ENCODE results near the gene OR2T8.

OR2T8 gene, protein sequence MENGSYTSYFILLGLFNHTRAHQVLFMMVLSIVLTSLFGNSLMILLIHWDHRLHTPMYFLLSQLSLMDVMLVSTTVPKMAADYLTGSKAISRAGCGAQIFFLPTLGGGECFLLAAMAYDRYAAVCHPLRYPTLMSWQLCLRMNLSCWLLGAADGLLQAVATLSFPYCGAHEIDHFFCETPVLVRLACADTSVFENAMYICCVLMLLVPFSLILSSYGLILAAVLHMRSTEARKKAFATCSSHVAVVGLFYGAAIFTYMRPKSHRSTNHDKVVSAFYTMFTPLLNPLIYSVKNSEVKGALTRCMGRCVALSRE

DNA sequence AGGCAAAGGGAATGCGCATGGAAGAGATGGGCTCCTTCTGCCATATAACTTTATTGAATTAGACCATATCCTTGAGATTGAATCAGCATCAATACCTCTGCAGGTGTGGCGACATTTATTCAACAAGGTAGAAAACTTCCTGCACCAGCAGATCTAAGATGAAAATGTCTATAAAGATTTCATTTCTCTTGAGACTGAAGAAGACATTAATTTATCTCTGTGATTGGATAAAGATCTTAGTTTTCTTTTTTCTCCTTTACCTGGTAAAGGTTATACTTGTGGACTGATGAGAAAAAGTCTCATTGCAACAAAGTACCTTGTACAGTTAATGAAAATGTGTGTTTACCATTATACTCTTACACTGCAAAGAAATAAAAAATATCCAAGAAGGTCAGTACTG, at the start of gene OR2T8:
TSS of gene OR2T8 (plus strand) at position 301 of the 400 bp plus-strand sequence. CDS start 766 bp downstream, outside the sequence.
- in situ Hi-C loops (cut with HindIII; ENCODE audit: low sequenced_read_pairs), result no loop called here
- H3K4me3 ChIP-seq (ENCODE audit: low read depth, low read length), result no peak within 1 kb of the TSS
- TF ChIP-seq, protein P1, sequence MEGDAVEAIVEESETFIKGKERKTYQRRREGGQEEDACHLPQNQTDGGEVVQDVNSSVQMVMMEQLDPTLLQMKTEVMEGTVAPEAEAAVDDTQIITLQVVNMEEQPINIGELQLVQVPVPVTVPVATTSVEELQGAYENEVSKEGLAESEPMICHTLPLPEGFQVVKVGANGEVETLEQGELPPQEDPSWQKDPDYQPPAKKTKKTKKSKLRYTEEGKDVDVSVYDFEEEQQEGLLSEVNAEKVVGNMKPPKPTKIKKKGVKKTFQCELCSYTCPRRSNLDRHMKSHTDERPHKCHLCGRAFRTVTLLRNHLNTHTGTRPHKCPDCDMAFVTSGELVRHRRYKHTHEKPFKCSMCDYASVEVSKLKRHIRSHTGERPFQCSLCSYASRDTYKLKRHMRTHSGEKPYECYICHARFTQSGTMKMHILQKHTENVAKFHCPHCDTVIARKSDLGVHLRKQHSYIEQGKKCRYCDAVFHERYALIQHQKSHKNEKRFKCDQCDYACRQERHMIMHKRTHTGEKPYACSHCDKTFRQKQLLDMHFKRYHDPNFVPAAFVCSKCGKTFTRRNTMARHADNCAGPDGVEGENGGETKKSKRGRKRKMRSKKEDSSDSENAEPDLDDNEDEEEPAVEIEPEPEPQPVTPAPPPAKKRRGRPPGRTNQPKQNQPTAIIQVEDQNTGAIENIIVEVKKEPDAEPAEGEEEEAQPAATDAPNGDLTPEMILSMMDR (IDR thresholded peaks at IDR 0.05; ENCODE audit: low read depth, low read length, missing control alignments), result no peak
- DNase-seq (ENCODE audit: low read depth), result no peak

DNA sequence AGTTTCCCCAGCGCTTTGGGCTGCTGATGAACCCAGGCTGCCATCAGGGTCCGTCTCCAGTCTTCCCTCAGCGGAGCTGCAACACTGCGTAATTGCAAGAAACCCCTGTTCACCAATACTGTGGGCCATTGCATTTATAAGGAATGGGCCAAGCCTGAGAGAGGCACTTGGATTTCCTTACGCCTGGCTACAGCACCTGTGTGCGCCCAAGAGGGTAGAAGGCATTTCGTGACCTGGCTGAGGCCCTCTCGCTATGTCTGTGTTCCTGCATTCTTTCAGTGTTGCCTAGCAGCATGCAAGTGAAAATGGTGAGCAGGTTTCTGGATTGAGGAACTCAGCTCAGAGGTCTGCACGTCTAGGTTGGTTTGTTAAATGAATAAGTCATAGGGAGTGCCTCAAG, 36.7 kb upstream of the OR2T8 start:
- H3K4me3 ChIP-seq (ENCODE audit: low read depth, low read length), result no peak overlapping the region
- no peak for DNase-seq (ENCODE audit: low read depth)
- TF ChIP-seq, protein P1 (IDR thresholded peaks at IDR 0.05; ENCODE audit: low read depth, low read length, missing control alignments), result no peak
- in situ Hi-C loops (cut with HindIII; ENCODE audit: low sequenced_read_pairs), result no loop called here

DNA sequence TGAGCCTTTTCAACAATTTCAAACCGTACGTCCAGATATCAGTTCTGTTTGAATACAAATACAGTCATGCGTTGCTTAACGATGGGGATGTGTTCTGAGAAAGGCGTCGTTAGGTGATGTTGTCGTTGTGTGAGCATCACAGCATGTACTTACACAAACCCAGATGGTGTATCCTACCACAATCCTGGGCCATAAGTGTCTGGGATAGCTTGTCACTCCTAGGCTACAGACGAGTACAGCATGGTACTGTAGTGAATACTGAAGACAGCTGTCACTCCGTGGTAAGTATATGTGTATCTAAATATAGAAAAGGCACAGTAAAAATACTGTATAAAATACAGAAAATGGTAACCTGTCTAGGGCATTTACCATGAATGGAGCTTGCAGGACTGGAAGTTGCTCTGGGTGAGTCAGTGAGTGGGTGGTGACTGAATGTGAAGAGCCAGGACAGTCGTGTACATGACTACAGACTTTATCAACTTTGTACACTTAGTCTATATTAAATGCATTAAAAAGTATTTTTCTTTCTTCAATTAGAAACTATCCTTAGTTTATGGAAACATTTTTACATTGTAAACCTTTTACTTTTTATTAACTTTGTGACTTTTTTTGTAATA, 35.1 kb upstream of the OR2T8 start:
- no peak for DNase-seq (ENCODE audit: low read depth)
- in situ Hi-C loops (cut with HindIII; ENCODE audit: low sequenced_read_pairs), result no loop called here
- TF ChIP-seq, protein P1 (IDR thresholded peaks at IDR 0.05; ENCODE audit: low read depth, low read length, missing control alignments), result no peak
- no peak overlapping the region for H3K4me3 ChIP-seq (ENCODE audit: low read depth, low read length)

DNA sequence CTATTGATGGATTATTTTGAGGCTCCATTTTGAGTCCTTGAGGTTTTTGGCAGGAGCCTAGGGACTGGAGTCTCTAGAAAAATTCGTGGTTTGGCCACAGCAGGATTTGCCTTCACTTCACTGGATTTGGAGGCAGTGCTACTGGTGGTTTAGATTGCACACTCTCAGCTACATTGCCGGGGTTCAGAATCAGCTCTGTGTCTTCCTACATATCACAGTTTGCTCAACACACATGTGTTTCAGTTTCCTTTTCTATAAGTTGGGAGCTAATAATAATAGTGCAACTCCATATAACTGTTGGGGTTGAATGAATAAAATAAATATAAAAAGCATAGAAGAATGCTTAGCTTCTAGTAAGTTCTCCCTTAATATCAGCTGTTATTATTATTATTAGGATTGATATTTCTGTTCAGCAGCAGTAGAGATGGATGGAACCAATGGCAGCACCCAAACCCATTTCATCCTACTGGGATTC, 24.9 kb upstream of the OR2T8 start, which contains the start of gene OR2W3:
TSS of gene OR2W3 (plus strand) at position 425 of the 475 bp plus-strand sequence. CDS start at position 425, 0 bp downstream.
- TF ChIP-seq, protein P1 (IDR thresholded peaks at IDR 0.05; ENCODE audit: low read depth, low read length, missing control alignments), result no peak
- in situ Hi-C loops (cut with HindIII; ENCODE audit: low sequenced_read_pairs), result no loop called here
- DNase-seq (ENCODE audit: low read depth), result no peak
- no peak within 1 kb of the TSS for H3K4me3 ChIP-seq (ENCODE audit: low read depth, low read length)

DNA sequence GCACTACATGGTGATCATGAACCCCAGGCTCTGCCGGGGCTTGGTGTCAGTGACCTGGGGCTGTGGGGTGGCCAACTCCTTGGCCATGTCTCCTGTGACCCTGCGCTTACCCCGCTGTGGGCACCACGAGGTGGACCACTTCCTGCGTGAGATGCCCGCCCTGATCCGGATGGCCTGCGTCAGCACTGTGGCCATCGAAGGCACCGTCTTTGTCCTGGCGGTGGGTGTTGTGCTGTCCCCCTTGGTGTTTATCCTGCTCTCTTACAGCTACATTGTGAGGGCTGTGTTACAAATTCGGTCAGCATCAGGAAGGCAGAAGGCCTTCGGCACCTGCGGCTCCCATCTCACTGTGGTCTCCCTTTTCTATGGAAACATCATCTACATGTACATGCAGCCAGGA, 24.1 kb upstream of the OR2T8 start:
- in situ Hi-C loops (cut with HindIII; ENCODE audit: low sequenced_read_pairs), result no loop called here

DNA sequence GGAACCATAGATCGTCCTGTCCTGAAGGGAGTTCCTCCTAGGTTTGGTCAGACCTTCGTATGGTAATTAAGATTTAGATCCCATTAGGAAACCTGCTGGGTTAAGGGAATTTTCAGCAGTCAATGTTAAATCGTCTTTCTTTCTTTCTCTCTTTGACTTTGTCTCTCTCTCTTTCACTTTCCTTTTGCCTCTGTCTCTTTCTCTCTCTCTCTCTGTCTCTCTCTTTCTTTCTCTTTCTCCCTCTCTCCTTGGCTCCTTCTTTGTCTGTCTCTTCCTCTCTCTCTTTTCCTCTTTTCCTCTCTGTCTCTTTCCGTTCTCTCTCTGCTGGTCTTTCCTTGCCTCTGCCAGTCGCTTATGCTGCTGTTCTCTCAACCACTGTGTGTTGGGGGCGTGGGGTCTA, 15.9 kb upstream of the OR2T8 start:
- H3K4me3 ChIP-seq (ENCODE audit: low read depth, low read length), result no peak overlapping the region
- in situ Hi-C loops (cut with HindIII; ENCODE audit: low sequenced_read_pairs), result no loop called here
- TF ChIP-seq, protein P1 (IDR thresholded peaks at IDR 0.05; ENCODE audit: low read depth, low read length, missing control alignments), result no peak
- no peak for DNase-seq (ENCODE audit: low read depth)

More for the DNA sequence above, 24.1 kb upstream of the OR2T8 start:
- TF ChIP-seq, protein P1 (IDR thresholded peaks at IDR 0.05; ENCODE audit: low read depth, low read length, missing control alignments), result no peak
- DNase-seq (ENCODE audit: low read depth), result no peak
- H3K4me3 ChIP-seq (ENCODE audit: low read depth, low read length), result no peak overlapping the region

Measured in astrocyte of the cerebellum (primary cell).